ENCODE measurements around the gene ZNF135. TPM values are rescaled to one million over a fixed set of nuclear protein-coding genes. Genes with fewer than 3 reads are reported as not detected.

ZNF135 gene
- total and polyA plus RNA-seq, 10 of the 15 experiments (the other 5 are each of a cell fraction or from before 2014, with no cell fraction given): 0.04 TPM; not detected in 9

DNA sequence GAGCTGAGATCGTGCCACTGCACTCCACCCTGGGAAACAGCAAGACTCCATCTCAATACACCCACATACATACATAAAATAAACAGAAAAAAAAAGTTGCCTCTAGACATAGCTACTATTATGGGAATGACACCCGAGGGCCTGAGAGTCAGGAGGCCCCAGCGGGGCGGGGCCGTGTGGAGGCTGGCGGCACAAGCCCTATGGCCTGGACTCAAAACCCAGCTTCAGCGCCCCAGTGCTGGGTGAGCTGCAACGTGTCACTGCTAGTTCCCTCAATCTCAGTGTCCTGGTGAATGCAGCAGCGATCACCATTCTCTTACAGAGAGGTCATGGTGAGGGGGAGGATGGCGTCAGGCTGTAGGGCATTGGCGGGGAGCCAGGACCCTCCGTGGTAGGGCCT, 34.4 kb upstream of the ZNF135 start:
- H3K4me1 ChIP-seq (ENCODE audit: control insufficient read depth, insufficient read depth, low read length): no peaks in the 10 kb centered on the region
- FAIRE-seq (no peak), ATAC-seq (no peak), DNase-seq (ENCODE audit: low read depth, low spot score) (no peak)
- WGBS (ENCODE audit: insufficient coverage, insufficient replicate concordance, low lambda C conversion rate, missing lambda C conversion rate): 65% methylated on average over 12 of the region's 12 CpGs
- H3K4me2 ChIP-seq (ENCODE audit: control insufficient read depth, insufficient read depth): no peak overlapping the region
- ChIA-PET RAD21 (ENCODE audit: unreplicated experiment) (no interaction called here), SMC1A (ENCODE audit: uncharacterized antibody, unreplicated experiment) (no interaction called here), CTCF (no interaction called here), POLR2A (interaction anchor here (0.6 kb wide), 1 partner anchor 360 kb away, joined by 3 read pairs; no protein-coding TSS in a partner anchor)
- H3K27me3 ChIP-seq (replicated peaks in 1 of 2; ENCODE audit: control insufficient read depth in 2 of 2, insufficient read depth in 2 of 2, low read length in 1 of 2): no peaks in the 10 kb centered on the region
- no peaks in the 10 kb centered on the region for H3K36me3 ChIP-seq (ENCODE audit: control insufficient read depth in 2 of 2, insufficient read depth in 2 of 2, low read length in 1 of 2)
- intact Hi-C loops (cut with micrococcal nuclease; ENCODE audit: unreplicated experiment): no loop called here
- BruUV-seq (replicated peaks): no TSS peak
- TF ChIP-seq NBN (IDR thresholded peaks at IDR 0.05) (no peak), ZNF217 (IDR thresholded peaks at IDR 0.05) (no peak), JUNB (IDR thresholded peaks at IDR 0.05) (no peak), POU2F2 (IDR thresholded peaks at IDR 0.05; ENCODE audit: borderline replicate concordance, low read depth, low read length) (no peak), FOS (IDR thresholded peaks at IDR 0.05; ENCODE audit: borderline replicate concordance, extremely low read depth, insufficient read length) (no peak), NRF1 (conservative IDR thresholded peaks at IDR 0.05; ENCODE audit: low read depth, low read length) (no peak), STAT3 (IDR thresholded peaks at IDR 0.05; ENCODE audit: low read depth, low read length) (no peak), MXI1 (IDR thresholded peaks at IDR 0.05; ENCODE audit: low read depth, low read length) (no peak), FOXM1 (IDR thresholded peaks at IDR 0.05; ENCODE audit: low read depth, low read length) (no peak), WRNIP1 (IDR thresholded peaks at IDR 0.05; ENCODE audit: borderline replicate concordance, low read depth, low read length) (no peak), JUND (IDR thresholded peaks at IDR 0.05; ENCODE audit: low read depth, low read length) (no peak), TBL1XR1 (IDR thresholded peaks at IDR 0.05; ENCODE audit: low read depth, low read length) (no peak), CEBPB (IDR thresholded peaks at IDR 0.05; ENCODE audit: borderline replicate concordance in 1 of 2, low read depth in 2 of 2, low read length in 2 of 2) (no peak), EGR1 (IDR thresholded peaks at IDR 0.05; ENCODE audit: borderline replicate concordance in 1 of 2, low read depth in 2 of 2, low read length in 2 of 2) (no peak)
- TF ChIP-seq, protein P1, sequence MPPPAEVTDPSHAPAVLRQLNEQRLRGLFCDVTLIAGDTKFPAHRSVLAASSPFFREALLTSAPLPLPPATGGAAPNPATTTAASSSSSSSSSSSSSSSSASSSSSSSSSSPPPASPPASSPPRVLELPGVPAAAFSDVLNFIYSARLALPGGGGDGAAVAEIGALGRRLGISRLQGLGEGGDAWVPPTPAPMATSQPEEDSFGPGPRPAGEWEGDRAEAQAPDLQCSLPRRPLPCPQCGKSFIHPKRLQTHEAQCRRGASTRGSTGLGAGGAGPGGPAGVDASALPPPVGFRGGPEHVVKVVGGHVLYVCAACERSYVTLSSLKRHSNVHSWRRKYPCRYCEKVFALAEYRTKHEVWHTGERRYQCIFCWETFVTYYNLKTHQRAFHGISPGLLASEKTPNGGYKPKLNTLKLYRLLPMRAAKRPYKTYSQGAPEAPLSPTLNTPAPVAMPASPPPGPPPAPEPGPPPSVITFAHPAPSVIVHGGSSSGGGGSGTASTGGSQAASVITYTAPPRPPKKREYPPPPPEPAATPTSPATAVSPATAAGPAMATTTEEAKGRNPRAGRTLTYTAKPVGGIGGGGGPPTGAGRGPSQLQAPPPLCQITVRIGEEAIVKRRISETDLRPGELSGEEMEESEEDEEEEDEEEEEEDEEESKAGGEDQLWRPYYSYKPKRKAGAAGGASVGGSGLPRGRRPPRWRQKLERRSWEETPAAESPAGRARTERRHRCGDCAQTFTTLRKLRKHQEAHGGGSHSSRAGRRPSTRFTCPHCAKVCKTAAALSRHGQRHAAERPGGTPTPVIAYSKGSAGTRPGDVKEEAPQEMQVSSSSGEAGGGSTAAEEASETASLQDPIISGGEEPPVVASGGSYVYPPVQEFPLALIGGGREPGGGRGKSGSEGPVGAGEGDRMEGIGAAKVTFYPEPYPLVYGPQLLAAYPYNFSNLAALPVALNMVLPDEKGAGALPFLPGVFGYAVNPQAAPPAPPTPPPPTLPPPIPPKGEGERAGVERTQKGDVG (CRISPR knock-in tag; IDR thresholded peaks at IDR 0.05): no peak
- H3K9ac ChIP-seq (ENCODE audit: control insufficient read depth, insufficient read depth, low read length): no peak overlapping the region
- no peaks in the 10 kb centered on the region; the same call in 1 of the 3 replicates for H3K9me3 ChIP-seq (replicated peaks; ENCODE audit: control insufficient read depth, insufficient read depth, low read length)
- no peaks in the 10 kb centered on the region for H4K20me1 ChIP-seq (ENCODE audit: control insufficient read depth, insufficient read depth)
- no peaks in the 10 kb centered on the region for H3K79me2 ChIP-seq (ENCODE audit: control insufficient read depth, insufficient read depth, low read length)
- H3K4me3 ChIP-seq: no peak overlapping the region
- H2AFZ ChIP-seq (ENCODE audit: control insufficient read depth, low read depth, low read length): no peak overlapping the region
- H3K27ac ChIP-seq (ENCODE audit: control insufficient read depth, insufficient read depth): no peak overlapping the region
- in situ Hi-C loops (cut with MboI): no loop called here
